A549 (cell line): Measurements from ENCODE around the gene PRAC1. TPM values are rescaled to one million over a fixed set of nuclear protein-coding genes. Genes with fewer than 3 reads are reported as not detected.

Experiments used
- ATAC-seq, 2 experiments: fragments of 200-7000 bp in 1 of 2; fragments of >200 bp in 1 of 2; cut with Nextera tagmentation in 1 of 2; cut with Tn5 transposase in 1 of 2; 3 replicates each; pipeline versions ENCODE4 v1.8.0 to v1.9.1; 2018 to 2020; ENCODE audit warnings: mild to moderate bottlenecking in 1 of 2, moderate library complexity in 1 of 2
- CTCF ChIA-PET: fragments of 300-600 bp; sonication (Branson Sonifier 250); formaldehyde crosslinking; extraction: SDS; loops from one replicate; lab custom pipeline; 2021; ENCODE audit warnings: antibody characterized with exemption, inconsistent platforms; lab: Yijun Ruan, JAX
- POLR2A ChIA-PET: fragments of 350-600 bp; formaldehyde crosslinking; extraction: SDS; loops from one replicate; lab custom pipeline; 2021; ENCODE audit warnings: antibody characterized with exemption, inconsistent platforms; lab: Yijun Ruan, JAX
- DNase-seq, 2 experiments: peaks; one replicate each; pipeline versions ENCODE4 v3.0.0 to v3.0.0-alpha.2; 2011 to 2016; ENCODE audit warnings: low read depth in 1 of 2, low spot score in 1 of 2
- FAIRE-seq: peaks from 2 replicates; lab custom pipeline; 2011; peaks lifted over from hg19 to GRCh38; lab: Jason Lieb, UNC
- H3K27ac ChIP-seq, 2 experiments: fragments of >200 bp; sonication (Bioruptor Twin); formaldehyde crosslinking; 3 replicates each; pipeline ENCODE4 v1.5.1; 2016 to 2017
- H3K4me1 ChIP-seq: fragments of >200 bp; sonication (Bioruptor Twin); formaldehyde crosslinking; 3 replicates; pipeline ENCODE4 v1.6.1; 2016
- H3K4me2 ChIP-seq: fragments of >200 bp; sonication (Bioruptor Twin); formaldehyde crosslinking; 3 replicates; pipeline ENCODE4 v1.6.1; 2016
- H3K4me3 ChIP-seq: fragments of >200 bp; sonication (Bioruptor Twin); formaldehyde crosslinking; 3 replicates; pipeline ENCODE4 v1.5.1; 2016
- H3K9me3 ChIP-seq: fragments of >200 bp; sonication (Bioruptor Twin); formaldehyde crosslinking; 3 replicates; pipeline ENCODE4 v1.6.1; 2016
- ATOH8 ChIP-seq: fragments of 250-450 bp; sonication (Bioruptor Pico); IDR thresholded peaks from 2 replicates; pipeline ENCODE4 v1.5.0; 2020; ENCODE audit warnings: low read depth, mild to moderate bottlenecking, moderate library complexity
- CBX2 ChIP-seq: fragments of 200-600 bp; sonication (generic); IDR thresholded peaks from 2 replicates; pipeline ENCODE4 v1.6.1; 2016; ENCODE audit warnings: low read depth, mild to moderate bottlenecking, borderline replicate concordance
- CBX8 ChIP-seq: fragments of 200-600 bp; sonication (generic); IDR thresholded peaks from 2 replicates; pipeline ENCODE4 v1.6.1; 2016
- CEBPB ChIP-seq, 2 experiments: fragments of >200 bp in 1 of 2; sonication (Bioruptor Twin) in 1 of 2; formaldehyde crosslinking in 1 of 2; IDR thresholded peaks; 2 replicates each; pipeline ENCODE4 v1.6.1; 2012 to 2016
- CHD4 ChIP-seq: fragments of 200-600 bp; sonication (generic); IDR thresholded peaks from 2 replicates; pipeline ENCODE4 v1.6.1; 2016; ENCODE audit warnings: antibody characterized with exemption, mild to moderate bottlenecking, borderline replicate concordance
- EHMT2 ChIP-seq: fragments of 200-600 bp; sonication (generic); IDR thresholded peaks from 2 replicates; pipeline ENCODE4 v1.6.1; 2016; ENCODE audit warnings: antibody characterized with exemption, low read depth, mild to moderate bottlenecking, moderate library complexity
- EP300 ChIP-seq, 2 experiments: fragments of >200 bp; sonication (Bioruptor Twin); formaldehyde crosslinking; IDR thresholded peaks; 2 replicates in 1 of 2; 3 replicates in 1 of 2; pipeline ENCODE4 v1.6.1; 2016 to 2017
- FOSB ChIP-seq: fragments of 250-450 bp; sonication (Bioruptor Pico); IDR thresholded peaks from 2 replicates; pipeline ENCODE4 v1.5.0; 2020; ENCODE audit warnings: mild to moderate bottlenecking, moderate library complexity
- FOXS1 ChIP-seq: fragments of 250-450 bp; sonication (Bioruptor Pico); IDR thresholded peaks from 2 replicates; pipeline ENCODE4 v1.5.0; 2020; ENCODE audit warnings: mild to moderate bottlenecking, moderate library complexity
- HES2 ChIP-seq: fragments of >200 bp; sonication (Bioruptor Twin); formaldehyde crosslinking; IDR thresholded peaks from 2 replicates; pipeline ENCODE4 v1.6.1; 2016
- HEYL ChIP-seq: fragments of 250-450 bp; sonication (Bioruptor Pico); IDR thresholded peaks from 2 replicates; pipeline ENCODE4 v1.8.0; 2021; ENCODE audit warnings: mild to moderate bottlenecking, moderate library complexity
- HOXB5 ChIP-seq: fragments of 250-450 bp; sonication (Bioruptor Pico); IDR thresholded peaks from 2 replicates; pipeline ENCODE4 v1.5.0; 2020; ENCODE audit warnings: mild to moderate bottlenecking, moderate library complexity
- JUNB ChIP-seq: fragments of >200 bp; sonication (Bioruptor Twin); formaldehyde crosslinking; IDR thresholded peaks from 2 replicates; pipeline ENCODE4 v1.6.1; 2016
- MAFK ChIP-seq: fragments of 450-650 bp; IDR thresholded peaks from 2 replicates; pipeline ENCODE4 v1.6.1; 2014; ENCODE audit not compliant: partially characterized antibody
- MAX ChIP-seq: IDR thresholded peaks from 2 replicates; pipeline ENCODE4 v1.6.1; 2012
- MAZ ChIP-seq: fragments of 150-350 bp; IDR thresholded peaks from 2 replicates; pipeline ENCODE4 v1.6.1; 2014; ENCODE audit warnings: antibody characterized with exemption, low read depth, low read length, borderline replicate concordance
- MYC ChIP-seq: IDR thresholded peaks from 2 replicates; pipeline ENCODE4 v1.6.1; 2012; ENCODE audit warnings: mild to moderate bottlenecking, inconsistent platforms, low read length, improper control_type of control experiment, borderline replicate concordance
- POLR2AphosphoS2 ChIP-seq: conservative IDR thresholded peaks from 2 replicates; pipeline ENCODE4 v1.6.1; 2012; ENCODE audit warnings: low read length, improper control_type of control experiment, inconsistent platforms
- RNF2 ChIP-seq: fragments of 200-600 bp; sonication (generic); IDR thresholded peaks from 2 replicates; pipeline ENCODE4 v1.6.1; 2016; ENCODE audit warnings: low read depth, mild to moderate bottlenecking, antibody characterized with exemption, moderate library complexity, borderline replicate concordance
- SREBF2 ChIP-seq: fragments of 450-650 bp; IDR thresholded peaks from 2 replicates; pipeline ENCODE4 v1.6.1; 2014; ENCODE audit warnings: mild to moderate bottlenecking, moderate library complexity
- TFCP2L1 ChIP-seq: fragments of 250-450 bp; sonication (Bioruptor Pico); IDR thresholded peaks from 2 replicates; pipeline ENCODE4 v1.5.0; 2021; ENCODE audit warnings: mild to moderate bottlenecking
- TP53 ChIP-seq: fragments of 250-450 bp; sonication (Bioruptor Pico); IDR thresholded peaks from 2 replicates; pipeline ENCODE4 v1.5.0; 2021; ENCODE audit warnings: mild to moderate bottlenecking, moderate library complexity
- USF2 ChIP-seq: fragments of 450-650 bp; IDR thresholded peaks from 2 replicates; pipeline ENCODE4 v1.6.1; 2014; ENCODE audit warnings: antibody characterized with exemption
- ZC3H11A ChIP-seq: fragments of 450-650 bp; IDR thresholded peaks from 2 replicates; pipeline ENCODE4 v1.6.1; 2014; ENCODE audit warnings: antibody characterized with exemption, mild to moderate bottlenecking
- ZFP36 ChIP-seq: fragments of 450-650 bp; IDR thresholded peaks from 2 replicates; pipeline ENCODE4 v1.6.1; 2014; ENCODE audit warnings: borderline replicate concordance; ENCODE audit not compliant: partially characterized antibody
- WGBS: methylation state at CpG from one replicate; pipeline ENCODE4 v1.1.6; 2017; ENCODE audit errors: missing lambda C conversion rate; 5-methylcytosine and 5-hydroxymethylcytosine counted together
- polyA plus RNA-seq, 4 experiments: library from polyadenylated mRNA; depleted of rRNA in 3 of 4; stranded (reverse); fragments of >200 nt; fragmentation: RNase III in 1 of 4; extraction: RNeasy Plus Mini Kit Qiagen cat#74134 plus additional on column Dnase treatment in 1 of 4; gene quantifications; 2 replicates in 3 of 4; 3 replicates in 1 of 4; pipeline ENCODE4 v1.2.3, GENCODE V29; 2011 to 2017

PRAC1 gene
- polyA plus RNA-seq, 2 of the 4 experiments (the other 2 are of a cell fraction) = not detected

- Histone ChIP-seq H3K4me2 (no peak overlapping the region), H3K4me3 (no peak overlapping the region)
- no peak; a peak in 1 of 6 replicates for ATAC-seq
- no peak for TF ChIP-seq TFCP2L1 (CRISPR knock-in tag)
- TF ChIP-seq SREBF2 = no peak
- TF ChIP-seq RNF2 = no peak
- TF ChIP-seq MAZ = no peak
- no peak for TF ChIP-seq CHD4
- TF ChIP-seq EP300 (IDR thresholded peaks at IDR 0.05) = no peak
- TF ChIP-seq ZFP36 = no peak
- TF ChIP-seq CEBPB (IDR thresholded peaks at IDR 0.05) = no peak
- TF ChIP-seq, all 56 proteins: peak for 0
- WGBS = 86% methylated on average over 41 of the region's 43 CpGs
- DNase-seq (no peak), FAIRE-seq (no peak)
- Histone ChIP-seq H3K9me3 (no peaks in the 10 kb centered on the region), H3K27ac (peak overlapping the region in 1 of 2 experiments; percentile 37; a peak in 2 of 6 replicates), H3K4me1 (peaks cover 39% of the 10 kb centered on the region)
- CTCF ChIA-PET = interaction anchor here (0.7 to 3.0 kb wide), 10 partner anchors 9 to 126 kb away, joined by 3 to 21 read pairs (median 6); partner anchors contain the start of gene PRAC2
- POLR2A ChIA-PET = no interaction called here
Observed at GRCh38 chr17:48752399-48753288, 30.3 kb upstream of the PRAC1 start.

- no peak overlapping the region for H3K4me3 ChIP-seq
- POLR2A ChIA-PET = no interaction called here
- H3K9me3 ChIP-seq = no peaks in the 10 kb centered on the region
- H3K27ac ChIP-seq = peak overlapping the region in 1 of 2 experiments; percentile 37; a peak in 2 of 6 replicates
- FAIRE-seq = no peak
- no peak for TF ChIP-seq HES2
- no peak for TF ChIP-seq MAX
- TF ChIP-seq EHMT2 = no peak
- no peak for TF ChIP-seq CBX8
- no peak for TF ChIP-seq FOSB (CRISPR knock-in tag)
- TF ChIP-seq ZC3H11A = no peak
- no peak for TF ChIP-seq POLR2AphosphoS2
- no peak for TF ChIP-seq TP53 (CRISPR knock-in tag)
- no peak for TF ChIP-seq HOXB5 (CRISPR knock-in tag)
- no peak for TF ChIP-seq JUNB
- TF ChIP-seq HEYL (CRISPR knock-in tag) = no peak
- TF ChIP-seq MYC = no peak
- TF ChIP-seq USF2 = no peak
- no peak for TF ChIP-seq MAZ
- no peak for TF ChIP-seq TFCP2L1 (CRISPR knock-in tag)
- H3K4me2 ChIP-seq = 0 out of 3 replicates have a peak overlapping the region, but pooled peaks have one; percentile 9
- H3K4me1 ChIP-seq = peaks cover 32% of the 10 kb centered on the region
- peak in 1 of 2 experiments; percentile 9; a peak in 3 of 6 replicates for ATAC-seq
- CTCF ChIA-PET = interaction anchor here (1.1 to 4.3 kb wide), 14 partner anchors 12 to 133 kb away, joined by 3 to 24 read pairs (median 9); partner anchors contain the start of gene PRAC2
- no peak for DNase-seq
- WGBS = 69% methylated on average over 13 of the region's 13 CpGs
Observed at GRCh38 chr17:48751733-48752398, 29.5 kb upstream of the PRAC1 start.

- H3K27ac ChIP-seq = no peak overlapping the region; a peak in 1 of 6 replicates
- peaks cover 28% of the 10 kb centered on the region for H3K4me1 ChIP-seq
- ATAC-seq (peak; percentile 27 to 71; a peak in 4 of 6 replicates), FAIRE-seq (no peak), DNase-seq (no peak)
- no peak overlapping the region for H3K4me3 ChIP-seq
- WGBS = 37% methylated on average over 3 of the region's 3 CpGs
- H3K4me2 ChIP-seq = 0 out of 3 replicates have a peak overlapping the region, but pooled peaks have one; percentile 9
- TF ChIP-seq CBX2 (no peak), ZFP36 (no peak), MAFK (no peak), FOXS1 (CRISPR knock-in tag) (no peak), ATOH8 (CRISPR knock-in tag) (no peak), USF2 (no peak), HES2 (no peak)
- no peaks in the 10 kb centered on the region for H3K9me3 ChIP-seq
- ChIA-PET POLR2A (no interaction called here), CTCF (interaction anchor here (1.1 to 4.3 kb wide), 15 partner anchors 11 to 134 kb away, joined by 3 to 24 read pairs (median 8); partner anchors contain the start of gene PRAC2)
Observed at GRCh38 chr17:48751172-48751571, 28.9 kb upstream of the PRAC1 start.
